ENCODE measurements around the gene LRRC19. TPM values are rescaled to one million over a fixed set of nuclear protein-coding genes. Genes with fewer than 3 reads are reported as not detected.

LRRC19 gene
- total RNA-seq, 1 experiment from 2014 or later, result not detected

DNA sequence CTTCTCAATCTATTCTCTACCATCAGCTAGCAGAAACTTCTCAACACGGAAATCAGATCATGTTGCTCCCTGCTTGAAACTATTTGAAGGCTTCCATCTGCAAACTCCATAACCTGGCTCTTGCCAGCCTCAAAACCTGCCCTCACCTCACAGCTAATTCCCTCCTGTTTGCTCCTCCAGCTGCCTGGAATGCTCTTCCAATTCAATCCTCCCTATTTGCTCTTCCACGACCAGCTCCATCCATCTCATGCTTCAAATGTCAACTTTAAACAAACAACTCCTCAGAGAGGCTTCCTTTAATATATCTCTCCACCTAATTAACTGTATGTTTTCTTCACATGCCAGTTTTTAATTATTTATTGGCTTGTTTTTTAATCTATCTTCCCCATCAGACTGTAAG is 59.9 kb downstream of the LRRC19 start:
- BruUV-seq (replicated peaks), result TSS peak; percentile 47
- DNase-seq (ENCODE audit: low read depth, low spot score) (no peak), ATAC-seq (no peak)
- Histone ChIP-seq H3K4me2 (ENCODE audit: low read length) (peak overlapping the region; percentile 91), H3K4me3 (replicated peaks in 1 of 2; ENCODE audit: low read depth in 1 of 2, low read length in 2 of 2) (peak overlapping the region; percentile 95 to 97), H3K4me1 (ENCODE audit: control insufficient read depth in 1 of 2, insufficient read depth in 2 of 2, low read length in 2 of 2) (peaks cover 15 to 38% of the 10 kb centered on the region in 2 experiments; a peak in 3 of 4 replicates), H3K79me2 (ENCODE audit: insufficient read depth, low read length) (peaks cover 64% of the 10 kb centered on the region), H3K9me2 (ENCODE audit: insufficient read depth) (no peaks in the 10 kb centered on the region), H3K27ac (ENCODE audit: low read depth, low read length) (no peak overlapping the region), H3K9ac (ENCODE audit: low read length) (peak overlapping the region; percentile 98), H4K20me1 (ENCODE audit: insufficient read depth) (peaks cover 4% of the 10 kb centered on the region; the same call in 1 of the 2 replicates), H3K36me3 (ENCODE audit: control insufficient read depth in 1 of 2, insufficient read depth in 2 of 2, low read length in 2 of 2) (peaks cover 0 to 5% of the 10 kb centered on the region in 2 experiments; a peak in 2 of 4 replicates), H3K9me3 (ENCODE audit: control insufficient read depth in 1 of 2, insufficient read depth in 1 of 2, low read depth in 1 of 2, low read length in 2 of 2) (no peaks in the 10 kb centered on the region), H2AFZ (ENCODE audit: low read depth, low read length, poor library complexity, severe bottlenecking) (no peak overlapping the region), H3K27me3 (ENCODE audit: insufficient read depth, low read length) (no peaks in the 10 kb centered on the region)
- RAD21 ChIA-PET (ENCODE audit: low non-redundant PET in 1 of 2, low total read pairs in 2 of 2, uncharacterized antibody in 2 of 2, unreplicated experiment in 2 of 2), result no interaction called here
- POLR2A ChIA-PET, result no interaction called here
- intact Hi-C loops (cut with micrococcal nuclease), result no loop called here
- CTCF ChIA-PET, result no interaction called here
- TF ChIP-seq EGR1 (IDR thresholded peaks at IDR 0.05; ENCODE audit: low read depth), result no peak
- TF ChIP-seq ELF1 (IDR thresholded peaks at IDR 0.05; ENCODE audit: borderline replicate concordance, low read depth), result no peak
- TF ChIP-seq, protein P1, sequence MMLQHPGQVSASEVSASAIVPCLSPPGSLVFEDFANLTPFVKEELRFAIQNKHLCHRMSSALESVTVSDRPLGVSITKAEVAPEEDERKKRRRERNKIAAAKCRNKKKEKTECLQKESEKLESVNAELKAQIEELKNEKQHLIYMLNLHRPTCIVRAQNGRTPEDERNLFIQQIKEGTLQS (IDR thresholded peaks at IDR 0.05), result no peak
- TF ChIP-seq CBX3 (IDR thresholded peaks at IDR 0.05; ENCODE audit: low read depth), result no peak
- TF ChIP-seq, protein P2, sequence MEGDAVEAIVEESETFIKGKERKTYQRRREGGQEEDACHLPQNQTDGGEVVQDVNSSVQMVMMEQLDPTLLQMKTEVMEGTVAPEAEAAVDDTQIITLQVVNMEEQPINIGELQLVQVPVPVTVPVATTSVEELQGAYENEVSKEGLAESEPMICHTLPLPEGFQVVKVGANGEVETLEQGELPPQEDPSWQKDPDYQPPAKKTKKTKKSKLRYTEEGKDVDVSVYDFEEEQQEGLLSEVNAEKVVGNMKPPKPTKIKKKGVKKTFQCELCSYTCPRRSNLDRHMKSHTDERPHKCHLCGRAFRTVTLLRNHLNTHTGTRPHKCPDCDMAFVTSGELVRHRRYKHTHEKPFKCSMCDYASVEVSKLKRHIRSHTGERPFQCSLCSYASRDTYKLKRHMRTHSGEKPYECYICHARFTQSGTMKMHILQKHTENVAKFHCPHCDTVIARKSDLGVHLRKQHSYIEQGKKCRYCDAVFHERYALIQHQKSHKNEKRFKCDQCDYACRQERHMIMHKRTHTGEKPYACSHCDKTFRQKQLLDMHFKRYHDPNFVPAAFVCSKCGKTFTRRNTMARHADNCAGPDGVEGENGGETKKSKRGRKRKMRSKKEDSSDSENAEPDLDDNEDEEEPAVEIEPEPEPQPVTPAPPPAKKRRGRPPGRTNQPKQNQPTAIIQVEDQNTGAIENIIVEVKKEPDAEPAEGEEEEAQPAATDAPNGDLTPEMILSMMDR (IDR thresholded peaks at IDR 0.05 in 2 of 3, conservative IDR thresholded peaks at IDR 0.05 in 1 of 3; ENCODE audit: borderline replicate concordance in 1 of 3, insufficient read depth in 1 of 3, low read depth in 2 of 3, low read length in 2 of 3), result no peak
- TF ChIP-seq, protein P3, sequence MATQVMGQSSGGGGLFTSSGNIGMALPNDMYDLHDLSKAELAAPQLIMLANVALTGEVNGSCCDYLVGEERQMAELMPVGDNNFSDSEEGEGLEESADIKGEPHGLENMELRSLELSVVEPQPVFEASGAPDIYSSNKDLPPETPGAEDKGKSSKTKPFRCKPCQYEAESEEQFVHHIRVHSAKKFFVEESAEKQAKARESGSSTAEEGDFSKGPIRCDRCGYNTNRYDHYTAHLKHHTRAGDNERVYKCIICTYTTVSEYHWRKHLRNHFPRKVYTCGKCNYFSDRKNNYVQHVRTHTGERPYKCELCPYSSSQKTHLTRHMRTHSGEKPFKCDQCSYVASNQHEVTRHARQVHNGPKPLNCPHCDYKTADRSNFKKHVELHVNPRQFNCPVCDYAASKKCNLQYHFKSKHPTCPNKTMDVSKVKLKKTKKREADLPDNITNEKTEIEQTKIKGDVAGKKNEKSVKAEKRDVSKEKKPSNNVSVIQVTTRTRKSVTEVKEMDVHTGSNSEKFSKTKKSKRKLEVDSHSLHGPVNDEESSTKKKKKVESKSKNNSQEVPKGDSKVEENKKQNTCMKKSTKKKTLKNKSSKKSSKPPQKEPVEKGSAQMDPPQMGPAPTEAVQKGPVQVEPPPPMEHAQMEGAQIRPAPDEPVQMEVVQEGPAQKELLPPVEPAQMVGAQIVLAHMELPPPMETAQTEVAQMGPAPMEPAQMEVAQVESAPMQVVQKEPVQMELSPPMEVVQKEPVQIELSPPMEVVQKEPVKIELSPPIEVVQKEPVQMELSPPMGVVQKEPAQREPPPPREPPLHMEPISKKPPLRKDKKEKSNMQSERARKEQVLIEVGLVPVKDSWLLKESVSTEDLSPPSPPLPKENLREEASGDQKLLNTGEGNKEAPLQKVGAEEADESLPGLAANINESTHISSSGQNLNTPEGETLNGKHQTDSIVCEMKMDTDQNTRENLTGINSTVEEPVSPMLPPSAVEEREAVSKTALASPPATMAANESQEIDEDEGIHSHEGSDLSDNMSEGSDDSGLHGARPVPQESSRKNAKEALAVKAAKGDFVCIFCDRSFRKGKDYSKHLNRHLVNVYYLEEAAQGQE (IDR thresholded peaks at IDR 0.05; ENCODE audit: low read depth), result no peak
- TF ChIP-seq EZH2 (IDR thresholded peaks at IDR 0.05), result no peak
- no peak for TF ChIP-seq CEBPB (IDR thresholded peaks at IDR 0.05; ENCODE audit: low read depth)
- no peak for TF ChIP-seq JUND (IDR thresholded peaks at IDR 0.05)
- TF ChIP-seq EZH2phosphoT487 (IDR thresholded peaks at IDR 0.05; ENCODE audit: borderline replicate concordance), result no peak
- TF ChIP-seq TCF7L2 (IDR thresholded peaks at IDR 0.05; ENCODE audit: borderline replicate concordance, extremely low read depth, insufficient read depth, insufficient read length), result no peak
- TF ChIP-seq YY1 (IDR thresholded peaks at IDR 0.05; ENCODE audit: extremely low read depth, insufficient replicate concordance, low read depth, low read length), result no peak

Other genes starting within 250 kb of the LRRC19 start
- 19.1 TPM for gene CAAP1, start 112.9 kb downstream of the LRRC19 start, total RNA-seq (2021; ENCODE audit: unreplicated experiment)
- 41.2 TPM for gene PLAA, start 58.4 kb downstream of the LRRC19 start, total RNA-seq (2021; ENCODE audit: unreplicated experiment)
- 18.2 TPM for gene IFT74, start 49.3 kb downstream of the LRRC19 start, total RNA-seq (2021; ENCODE audit: unreplicated experiment)
- 0.15 TPM for gene TEK, start 103.6 kb upstream of the LRRC19 start, total RNA-seq (2021; ENCODE audit: unreplicated experiment)

All from HCT116 (cell line).